ENCODE results near the gene RBMS2.
"Not testable (repeated sequence)": the region's sequence is repeated elsewhere in the genome, so short reads cannot be mapped to it uniquely, and the experiment has no call there.

DNA sequence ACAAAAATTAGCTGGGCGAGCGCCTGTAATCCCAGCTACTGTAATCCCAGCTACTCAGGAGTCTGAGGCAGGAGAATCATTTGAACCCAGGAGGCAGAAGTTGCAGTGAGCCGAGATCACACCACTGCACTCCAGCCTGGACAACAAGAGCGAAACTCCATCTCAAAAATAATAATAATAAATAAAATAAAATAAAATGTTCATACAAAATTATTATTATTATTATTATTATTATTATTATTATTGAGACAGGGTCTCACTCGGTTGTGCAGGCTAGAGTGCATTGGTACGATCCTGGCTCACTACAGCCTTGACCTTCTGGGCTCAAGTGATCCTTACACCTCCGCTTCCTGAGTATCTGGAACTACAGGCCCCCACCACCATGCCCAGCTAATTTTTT, 55.6 kb downstream of the RBMS2 start:
- TF ChIP-seq, protein P1, sequence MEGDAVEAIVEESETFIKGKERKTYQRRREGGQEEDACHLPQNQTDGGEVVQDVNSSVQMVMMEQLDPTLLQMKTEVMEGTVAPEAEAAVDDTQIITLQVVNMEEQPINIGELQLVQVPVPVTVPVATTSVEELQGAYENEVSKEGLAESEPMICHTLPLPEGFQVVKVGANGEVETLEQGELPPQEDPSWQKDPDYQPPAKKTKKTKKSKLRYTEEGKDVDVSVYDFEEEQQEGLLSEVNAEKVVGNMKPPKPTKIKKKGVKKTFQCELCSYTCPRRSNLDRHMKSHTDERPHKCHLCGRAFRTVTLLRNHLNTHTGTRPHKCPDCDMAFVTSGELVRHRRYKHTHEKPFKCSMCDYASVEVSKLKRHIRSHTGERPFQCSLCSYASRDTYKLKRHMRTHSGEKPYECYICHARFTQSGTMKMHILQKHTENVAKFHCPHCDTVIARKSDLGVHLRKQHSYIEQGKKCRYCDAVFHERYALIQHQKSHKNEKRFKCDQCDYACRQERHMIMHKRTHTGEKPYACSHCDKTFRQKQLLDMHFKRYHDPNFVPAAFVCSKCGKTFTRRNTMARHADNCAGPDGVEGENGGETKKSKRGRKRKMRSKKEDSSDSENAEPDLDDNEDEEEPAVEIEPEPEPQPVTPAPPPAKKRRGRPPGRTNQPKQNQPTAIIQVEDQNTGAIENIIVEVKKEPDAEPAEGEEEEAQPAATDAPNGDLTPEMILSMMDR (IDR thresholded peaks at IDR 0.05 in 2 of 3, conservative IDR thresholded peaks at IDR 0.05 in 1 of 3; ENCODE audit: borderline replicate concordance in 1 of 3, insufficient read depth in 1 of 3, low read depth in 2 of 3, low read length in 2 of 3) = not testable (repeated sequence)
- not testable (repeated sequence) for TF ChIP-seq RAD21 (IDR thresholded peaks at IDR 0.05; ENCODE audit: low read depth); POLR2A (IDR thresholded peaks at IDR 0.05; ENCODE audit: borderline replicate concordance, extremely low read depth, insufficient read depth, insufficient read length); SIN3A (IDR thresholded peaks at IDR 0.05; ENCODE audit: low read depth); ZFX (IDR thresholded peaks at IDR 0.05)
- TF ChIP-seq, protein P2, sequence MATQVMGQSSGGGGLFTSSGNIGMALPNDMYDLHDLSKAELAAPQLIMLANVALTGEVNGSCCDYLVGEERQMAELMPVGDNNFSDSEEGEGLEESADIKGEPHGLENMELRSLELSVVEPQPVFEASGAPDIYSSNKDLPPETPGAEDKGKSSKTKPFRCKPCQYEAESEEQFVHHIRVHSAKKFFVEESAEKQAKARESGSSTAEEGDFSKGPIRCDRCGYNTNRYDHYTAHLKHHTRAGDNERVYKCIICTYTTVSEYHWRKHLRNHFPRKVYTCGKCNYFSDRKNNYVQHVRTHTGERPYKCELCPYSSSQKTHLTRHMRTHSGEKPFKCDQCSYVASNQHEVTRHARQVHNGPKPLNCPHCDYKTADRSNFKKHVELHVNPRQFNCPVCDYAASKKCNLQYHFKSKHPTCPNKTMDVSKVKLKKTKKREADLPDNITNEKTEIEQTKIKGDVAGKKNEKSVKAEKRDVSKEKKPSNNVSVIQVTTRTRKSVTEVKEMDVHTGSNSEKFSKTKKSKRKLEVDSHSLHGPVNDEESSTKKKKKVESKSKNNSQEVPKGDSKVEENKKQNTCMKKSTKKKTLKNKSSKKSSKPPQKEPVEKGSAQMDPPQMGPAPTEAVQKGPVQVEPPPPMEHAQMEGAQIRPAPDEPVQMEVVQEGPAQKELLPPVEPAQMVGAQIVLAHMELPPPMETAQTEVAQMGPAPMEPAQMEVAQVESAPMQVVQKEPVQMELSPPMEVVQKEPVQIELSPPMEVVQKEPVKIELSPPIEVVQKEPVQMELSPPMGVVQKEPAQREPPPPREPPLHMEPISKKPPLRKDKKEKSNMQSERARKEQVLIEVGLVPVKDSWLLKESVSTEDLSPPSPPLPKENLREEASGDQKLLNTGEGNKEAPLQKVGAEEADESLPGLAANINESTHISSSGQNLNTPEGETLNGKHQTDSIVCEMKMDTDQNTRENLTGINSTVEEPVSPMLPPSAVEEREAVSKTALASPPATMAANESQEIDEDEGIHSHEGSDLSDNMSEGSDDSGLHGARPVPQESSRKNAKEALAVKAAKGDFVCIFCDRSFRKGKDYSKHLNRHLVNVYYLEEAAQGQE (IDR thresholded peaks at IDR 0.05; ENCODE audit: low read depth) = not testable (repeated sequence)
